ENCODE results near the gene CRADD. TPM values are rescaled to one million over a fixed set of nuclear protein-coding genes. Genes with fewer than 3 reads are reported as not detected.

CRADD gene
- total RNA-seq, 1 experiment from 2014 or later, result 10.1 TPM

- intact Hi-C loops (cut with micrococcal nuclease; ENCODE audit: unreplicated experiment), result no loop called here
- TF ChIP-seq CTCF (IDR thresholded peaks at IDR 0.05; ENCODE audit: unreplicated experiment), result no peak
Observed at GRCh38 chr12:93748672-93749383, 71.7 kb downstream of the CRADD start.

GRCh38 chr12:93749515-93749914, 72.3 kb downstream of the CRADD start:
- CTCF ChIA-PET, result no interaction called here
- Mint-ChIP-seq H3K27ac (ENCODE audit: unreplicated experiment) (no peak overlapping the region), H3K27me3 (ENCODE audit: unreplicated experiment) (no peaks in the 10 kb centered on the region), H3K4me3 (ENCODE audit: low read depth, unreplicated experiment) (no peak overlapping the region), H3K36me3 (ENCODE audit: insufficient read depth, unreplicated experiment) (no peaks in the 10 kb centered on the region), H3K9me3 (ENCODE audit: low read depth, unreplicated experiment) (peaks cover 10% of the 10 kb centered on the region), H3K4me1 (ENCODE audit: low read depth, unreplicated experiment) (peaks cover 8% of the 10 kb centered on the region)
- TF ChIP-seq CTCF (IDR thresholded peaks at IDR 0.05; ENCODE audit: unreplicated experiment), result no peak
- intact Hi-C loops (cut with micrococcal nuclease; ENCODE audit: unreplicated experiment), result no loop called here
- no TSS peak for BruUV-seq (replicated peaks)
- no peak for DNase-seq

More at GRCh38 chr12:93748672-93749383, 71.7 kb downstream of the CRADD start:
- BruUV-seq (replicated peaks), result no TSS peak
- H3K9me3 Mint-ChIP-seq (ENCODE audit: low read depth, unreplicated experiment), result peaks cover 6% of the 10 kb centered on the region
- no peak for DNase-seq
- no peak overlapping the region for H3K4me3 Mint-ChIP-seq (ENCODE audit: low read depth, unreplicated experiment)
- H3K4me1 Mint-ChIP-seq (ENCODE audit: low read depth, unreplicated experiment), result peaks cover 8% of the 10 kb centered on the region
- H3K36me3 Mint-ChIP-seq (ENCODE audit: insufficient read depth, unreplicated experiment), result no peaks in the 10 kb centered on the region
- no peaks in the 10 kb centered on the region for H3K27me3 Mint-ChIP-seq (ENCODE audit: unreplicated experiment)
- H3K27ac Mint-ChIP-seq (ENCODE audit: unreplicated experiment), result no peak overlapping the region
- CTCF ChIA-PET, result no interaction called here

GRCh38 chr12:93750056-93750455, 72.9 kb downstream of the CRADD start:
- intact Hi-C loops (cut with micrococcal nuclease; ENCODE audit: unreplicated experiment), result no loop called here
- BruUV-seq (replicated peaks), result no TSS peak
- Mint-ChIP-seq H3K4me3 (ENCODE audit: low read depth, unreplicated experiment) (no peak overlapping the region), H3K4me1 (ENCODE audit: low read depth, unreplicated experiment) (peaks cover 8% of the 10 kb centered on the region), H3K9me3 (ENCODE audit: low read depth, unreplicated experiment) (peaks cover 12% of the 10 kb centered on the region), H3K27ac (ENCODE audit: unreplicated experiment) (no peak overlapping the region), H3K36me3 (ENCODE audit: insufficient read depth, unreplicated experiment) (no peaks in the 10 kb centered on the region), H3K27me3 (ENCODE audit: unreplicated experiment) (no peaks in the 10 kb centered on the region)
- no peak for DNase-seq
- CTCF ChIA-PET, result no interaction called here
- no peak for TF ChIP-seq CTCF (IDR thresholded peaks at IDR 0.05; ENCODE audit: unreplicated experiment)

GRCh38 chr12:93751864-93752610, 74.9 kb downstream of the CRADD start:
- intact Hi-C loops (cut with micrococcal nuclease; ENCODE audit: unreplicated experiment), result no loop called here
- Mint-ChIP-seq H3K4me1 (ENCODE audit: low read depth, unreplicated experiment) (peaks cover 8% of the 10 kb centered on the region), H3K27ac (ENCODE audit: unreplicated experiment) (no peak overlapping the region), H3K9me3 (ENCODE audit: low read depth, unreplicated experiment) (peaks cover 12% of the 10 kb centered on the region), H3K36me3 (ENCODE audit: insufficient read depth, unreplicated experiment) (no peaks in the 10 kb centered on the region), H3K4me3 (ENCODE audit: low read depth, unreplicated experiment) (no peak overlapping the region), H3K27me3 (ENCODE audit: unreplicated experiment) (no peaks in the 10 kb centered on the region)
- DNase-seq, result no peak
- no TSS peak for BruUV-seq (replicated peaks)
- CTCF ChIA-PET, result interaction anchor here (0.7 kb wide), 1 partner anchor 320 kb away, joined by 3 read pairs; no protein-coding TSS in a partner anchor
- no peak for TF ChIP-seq CTCF (IDR thresholded peaks at IDR 0.05; ENCODE audit: unreplicated experiment)
